Measurements from ENCODE around the gene SIGLEC11.

GRCh38 chr19:49971991-49972411 lies 11.0 kb upstream of the SIGLEC11 start:
- no peak for TF ChIP-seq CTCF (conservative IDR thresholded peaks at IDR 0.05; ENCODE audit: low read depth, low read length)
- no peak for TF ChIP-seq EZH2 (IDR thresholded peaks at IDR 0.05; ENCODE audit: borderline replicate concordance, low read depth, low read length, poor library complexity, severe bottlenecking)
